Activated CD4-positive, alpha-beta T cell treated with anti-CD3 and anti-CD28 coated beads, Interleukin-2, amount 10 ng/mL, durations not matched to agents 7 days and 5 days (primary cell): ENCODE measurements around the gene SELENOV. TPM values are rescaled to one million over a fixed set of nuclear protein-coding genes. Genes with fewer than 3 reads are reported as not detected.

Experiments used
- CTCF ChIA-PET: fragments of 350-600 bp; sonication (Branson Sonifier 250); formaldehyde crosslinking; loops from one replicate; lab custom pipeline; 2021; ENCODE audit warnings: antibody characterized with exemption; lab: Charles Lee
- POLR2A ChIA-PET: fragments of 350-600 bp; sonication (Branson Sonifier 250); formaldehyde crosslinking; loops from one replicate; lab custom pipeline; 2021; ENCODE audit warnings: antibody characterized with exemption; lab: Charles Lee
- DNase-seq: peaks from one replicate; pipeline ENCODE4 v3.0.0-alpha.2; 2020
- H3K27ac Mint-ChIP-seq: one replicate; pipeline ENCODE4 v1.8.0; 2021; ENCODE audit warnings: mild to moderate bottlenecking, moderate library complexity, mixed read lengths
- H3K27me3 Mint-ChIP-seq: one replicate; pipeline ENCODE4 v1.8.0; 2021; ENCODE audit warnings: mixed read lengths
- H3K36me3 Mint-ChIP-seq: one replicate; pipeline ENCODE4 v1.8.0; 2021; ENCODE audit warnings: low read depth, mixed read lengths
- H3K4me1 Mint-ChIP-seq: one replicate; pipeline ENCODE4 v1.8.0; 2021; ENCODE audit warnings: mixed read lengths
- H3K4me3 Mint-ChIP-seq: one replicate; pipeline ENCODE4 v1.8.0; 2021; ENCODE audit warnings: mild to moderate bottlenecking, moderate library complexity, mixed read lengths
- H3K9me3 Mint-ChIP-seq: one replicate; pipeline ENCODE4 v1.8.0; 2021; ENCODE audit warnings: mixed read lengths
- total RNA-seq, 2 experiments: library from RNA; stranded (reverse); gene quantifications; one replicate each; pipeline ENCODE4 v1.2.3, GENCODE V29; 2021

SELENOV gene, protein sequence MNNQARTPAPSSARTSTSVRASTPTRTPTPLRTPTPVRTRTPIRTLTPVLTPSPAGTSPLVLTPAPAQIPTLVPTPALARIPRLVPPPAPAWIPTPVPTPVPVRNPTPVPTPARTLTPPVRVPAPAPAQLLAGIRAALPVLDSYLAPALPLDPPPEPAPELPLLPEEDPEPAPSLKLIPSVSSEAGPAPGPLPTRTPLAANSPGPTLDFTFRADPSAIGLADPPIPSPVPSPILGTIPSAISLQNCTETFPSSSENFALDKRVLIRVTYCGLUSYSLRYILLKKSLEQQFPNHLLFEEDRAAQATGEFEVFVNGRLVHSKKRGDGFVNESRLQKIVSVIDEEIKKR
- total RNA-seq, result not detected

DNA sequence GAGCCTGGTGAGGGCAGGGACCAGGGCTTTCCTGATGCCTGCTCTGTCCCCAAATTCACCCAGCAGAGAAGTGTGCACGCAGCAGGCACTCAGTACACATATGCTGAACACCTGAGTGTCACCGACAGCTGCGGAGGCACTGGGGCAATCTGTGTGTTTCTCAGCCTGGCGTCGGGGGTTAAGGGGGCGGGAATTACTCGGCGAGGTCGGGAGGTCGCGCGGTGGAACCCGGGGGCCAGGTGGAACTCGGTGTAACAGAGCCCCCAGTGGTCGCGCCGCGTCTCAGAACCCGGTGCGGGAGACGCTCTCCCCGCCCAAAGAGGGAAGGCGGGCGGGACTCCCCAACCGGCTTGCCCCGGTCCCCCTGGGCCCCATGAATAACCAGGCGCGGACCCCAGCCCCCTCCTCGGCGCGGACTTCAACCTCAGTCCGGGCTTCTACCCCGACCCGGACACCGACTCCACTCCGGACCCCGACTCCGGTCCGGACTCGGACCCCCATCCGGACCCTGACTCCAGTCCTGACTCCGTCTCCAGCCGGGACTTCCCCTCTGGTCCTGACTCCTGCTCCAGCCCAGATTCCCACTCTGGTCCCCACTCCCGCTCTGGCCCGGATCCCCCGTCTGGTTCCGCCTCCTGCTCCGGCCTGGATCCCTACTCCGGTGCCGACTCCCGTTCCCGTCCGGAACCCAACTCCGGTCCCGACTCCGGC lies at the start of gene SELENOV:
SELENOV (plus strand) TSS at position 300 of the 711 bp plus-strand sequence; CDS start at position 374, 74 bp downstream.
- Mint-ChIP-seq H3K36me3 (peaks cover 2% of the 10 kb centered on the region), H3K4me3 (peak within 1 kb of the TSS; percentile 32), H3K27me3 (peaks cover 57% of the 10 kb centered on the region)

DNA sequence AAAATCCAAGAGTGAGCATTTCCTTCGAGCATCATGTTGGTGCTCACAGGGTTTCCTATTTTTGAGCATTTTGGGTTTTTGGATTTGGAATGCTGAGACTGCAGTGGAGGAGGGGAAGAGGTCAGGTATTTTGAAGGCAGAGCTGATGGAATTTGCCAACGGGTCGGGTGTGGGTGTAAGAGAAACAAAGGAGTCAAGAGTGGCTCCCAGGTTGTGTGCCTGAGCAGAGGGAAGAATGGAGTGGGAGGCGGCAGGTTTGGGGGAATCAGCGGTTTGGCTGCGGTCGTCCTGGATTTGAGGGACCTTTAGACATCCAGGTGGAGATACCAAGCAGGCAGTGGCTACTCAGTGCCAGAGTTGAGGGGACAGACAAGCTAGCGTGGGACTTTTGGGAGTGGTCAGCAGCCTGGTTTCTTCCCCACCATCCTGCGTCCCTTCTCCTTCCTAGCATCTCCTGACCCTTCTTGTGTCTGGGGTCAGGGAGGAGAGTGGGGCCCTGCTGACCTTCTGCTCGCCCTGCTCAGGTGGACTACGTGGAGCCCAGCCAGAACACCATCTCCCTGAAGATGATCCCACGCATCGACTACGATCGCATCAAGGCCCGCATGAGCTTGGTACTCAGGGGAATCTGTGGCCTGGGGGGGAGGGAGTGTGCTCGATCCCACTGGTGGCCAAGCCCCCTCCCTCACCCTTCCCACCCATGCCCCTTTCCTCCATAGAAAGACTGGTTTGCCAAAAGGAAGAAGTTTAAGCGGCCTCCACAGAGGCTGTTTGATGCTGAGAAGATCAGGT lies 48.8 kb upstream of the SELENOV start:
- Mint-ChIP-seq H3K4me3 (no peak overlapping the region), H3K4me1 (no peaks in the 10 kb centered on the region), H3K27ac (no peak overlapping the region), H3K27me3 (no peaks in the 10 kb centered on the region), H3K36me3 (peaks cover 48% of the 10 kb centered on the region), H3K9me3 (no peaks in the 10 kb centered on the region)
- CTCF ChIA-PET, result interaction anchor here (1.1 to 1.4 kb wide), 2 partner anchors 8 to 68 kb away, joined by 3 to 6 read pairs; no protein-coding TSS in a partner anchor
- DNase-seq, result no peak
- POLR2A ChIA-PET, result no interaction called here

More for the DNA sequence above, at the start of gene SELENOV:
- Mint-ChIP-seq H3K9me3 (no peaks in the 10 kb centered on the region), H3K27ac (no peak within 1 kb of the TSS), H3K4me1 (peaks cover 9% of the 10 kb centered on the region)
- CTCF ChIA-PET, result interaction anchor here (1.1 to 2.5 kb wide), 3 partner anchors 12 to 40 kb away, joined by 3 to 11 read pairs (median 6); partner anchors contain the start of gene EID2B
- POLR2A ChIA-PET, result no interaction called here
- no peak for DNase-seq

DNA sequence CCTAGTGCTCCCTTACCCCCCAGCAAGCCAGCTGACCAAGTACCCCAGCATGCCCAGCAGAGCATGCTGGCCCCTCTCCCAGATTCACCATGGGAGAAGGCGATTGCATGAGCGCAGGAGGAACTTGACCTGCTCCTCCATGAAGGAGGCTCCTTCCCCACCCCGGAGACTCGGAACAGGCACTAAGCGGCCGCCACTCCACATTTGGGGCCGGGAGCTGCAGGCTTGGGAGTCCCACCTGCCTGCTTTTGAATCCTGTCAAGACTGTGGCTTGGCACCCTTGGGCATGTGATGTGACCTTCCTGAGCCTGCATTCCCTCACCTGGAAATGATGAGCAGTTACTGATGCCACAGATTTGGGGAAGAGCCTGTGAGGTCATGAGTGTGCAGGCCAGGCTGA lies 47.0 kb upstream of the SELENOV start:
- peak overlapping the region; percentile 38 for H3K27ac Mint-ChIP-seq

DNA sequence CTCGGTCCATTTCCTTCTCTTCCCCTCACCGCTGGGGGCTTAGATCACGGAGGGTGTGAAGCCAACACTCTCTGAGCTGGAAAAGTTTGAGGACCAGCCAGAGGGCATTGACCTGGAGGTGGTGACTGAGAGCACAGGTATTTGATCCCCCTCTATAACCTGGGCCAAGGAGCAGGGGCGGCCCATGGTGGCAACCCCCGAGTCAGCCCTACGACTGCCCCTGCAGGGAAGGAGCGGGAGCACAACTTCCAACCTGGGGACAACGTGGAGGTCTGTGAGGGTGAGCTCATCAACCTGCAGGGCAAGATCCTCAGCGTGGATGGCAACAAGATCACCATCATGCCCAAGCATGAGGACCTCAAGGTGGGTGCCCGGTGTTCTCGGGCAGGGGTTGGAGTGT lies 45.9 kb upstream of the SELENOV start:
- H3K9me3 Mint-ChIP-seq, result no peaks in the 10 kb centered on the region
- POLR2A ChIA-PET, result interaction anchor here (0.6 kb wide), 1 partner anchor 40 kb away, joined by 3 read pairs; no protein-coding TSS in a partner anchor
- peaks cover 55% of the 10 kb centered on the region for H3K36me3 Mint-ChIP-seq
- CTCF ChIA-PET, result interaction anchor here (0.8 kb wide), 1 partner anchor 372 kb away, joined by 3 read pairs; no protein-coding TSS in a partner anchor
- no peaks in the 10 kb centered on the region for H3K27me3 Mint-ChIP-seq
- DNase-seq, result no peak
- peaks cover 5% of the 10 kb centered on the region for H3K4me1 Mint-ChIP-seq
- no peak overlapping the region for H3K4me3 Mint-ChIP-seq
- no peak overlapping the region for H3K27ac Mint-ChIP-seq

More for the DNA sequence above, 47.0 kb upstream of the SELENOV start:
- Mint-ChIP-seq H3K4me1 (peaks cover 4% of the 10 kb centered on the region), H3K9me3 (no peaks in the 10 kb centered on the region), H3K27me3 (no peaks in the 10 kb centered on the region), H3K36me3 (peaks cover 51% of the 10 kb centered on the region), H3K4me3 (no peak overlapping the region)
- DNase-seq, result no peak
- ChIA-PET CTCF (no interaction called here), POLR2A (no interaction called here)

DNA sequence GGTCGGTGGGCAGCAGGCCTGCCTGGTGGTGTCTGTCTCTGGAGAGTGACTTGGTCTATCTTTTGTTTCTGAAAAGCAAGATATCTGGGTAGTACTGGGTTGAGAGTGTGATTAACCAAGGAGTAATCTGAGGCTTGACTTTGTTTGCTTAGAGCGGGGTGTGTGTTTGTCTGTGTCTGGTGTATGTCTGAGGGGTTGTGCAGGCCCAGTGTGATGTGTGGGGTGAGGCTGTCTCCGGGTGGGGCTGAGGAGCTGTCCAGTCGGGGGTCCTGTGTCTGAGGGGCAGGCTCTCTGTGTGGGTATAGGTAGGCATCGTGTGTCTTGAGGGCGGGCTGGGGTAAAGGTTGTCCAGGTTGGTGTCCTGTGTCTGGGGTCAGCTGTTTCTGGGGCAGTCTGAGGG lies 45.4 kb upstream of the SELENOV start:
- H3K4me1 Mint-ChIP-seq, result peaks cover 7% of the 10 kb centered on the region
- POLR2A ChIA-PET, result interaction anchor here (0.6 kb wide), 1 partner anchor 41 kb away, joined by 3 read pairs; no protein-coding TSS in a partner anchor
- H3K4me3 Mint-ChIP-seq, result no peak overlapping the region
- CTCF ChIA-PET, result interaction anchor here (0.6 to 0.8 kb wide), 2 partner anchors 63 to 372 kb away, joined by 3 read pairs; partner anchors contain the start of gene EID2B
- H3K9me3 Mint-ChIP-seq, result no peaks in the 10 kb centered on the region
- H3K27me3 Mint-ChIP-seq, result no peaks in the 10 kb centered on the region
- DNase-seq, result no peak
- H3K36me3 Mint-ChIP-seq, result peaks cover 59% of the 10 kb centered on the region
- H3K27ac Mint-ChIP-seq, result peak overlapping the region; percentile 56

DNA sequence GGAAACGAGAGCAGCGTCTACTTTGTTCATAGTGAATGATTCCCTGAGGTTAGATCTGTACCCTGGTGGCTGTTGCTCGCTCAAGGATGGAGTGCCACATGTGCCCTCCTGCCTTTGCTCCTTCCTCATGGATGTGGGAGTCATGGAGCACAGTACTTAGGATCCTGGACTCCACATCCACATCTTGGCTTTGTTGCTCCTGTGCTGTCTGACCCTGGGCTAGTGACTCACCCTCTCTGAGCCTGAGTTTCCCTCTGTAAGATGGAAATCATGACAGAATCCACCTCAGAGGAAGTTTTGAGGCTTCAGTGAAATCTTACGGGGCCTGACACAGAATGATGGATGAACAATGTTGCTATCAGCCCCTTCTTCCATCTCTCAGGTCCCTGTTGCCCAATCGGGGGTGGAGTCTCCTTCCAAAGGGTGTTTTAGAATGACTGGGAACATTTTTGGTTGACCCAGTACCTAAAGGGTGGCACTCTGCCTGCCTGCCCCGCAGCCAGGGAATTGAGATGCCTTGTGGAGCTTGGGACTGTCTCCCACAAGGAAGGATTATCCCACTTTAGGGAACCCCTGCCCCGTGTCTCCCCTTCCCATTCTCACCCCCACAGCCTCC lies 44.1 kb upstream of the SELENOV start:
- H3K4me3 Mint-ChIP-seq, result no peak overlapping the region
- H3K9me3 Mint-ChIP-seq, result no peaks in the 10 kb centered on the region
- H3K27me3 Mint-ChIP-seq, result no peaks in the 10 kb centered on the region
- no peak overlapping the region for H3K27ac Mint-ChIP-seq
- H3K36me3 Mint-ChIP-seq, result peaks cover 56% of the 10 kb centered on the region
- DNase-seq, result no peak
- ChIA-PET POLR2A (no interaction called here), CTCF (no interaction called here)
- peaks cover 7% of the 10 kb centered on the region for H3K4me1 Mint-ChIP-seq

DNA sequence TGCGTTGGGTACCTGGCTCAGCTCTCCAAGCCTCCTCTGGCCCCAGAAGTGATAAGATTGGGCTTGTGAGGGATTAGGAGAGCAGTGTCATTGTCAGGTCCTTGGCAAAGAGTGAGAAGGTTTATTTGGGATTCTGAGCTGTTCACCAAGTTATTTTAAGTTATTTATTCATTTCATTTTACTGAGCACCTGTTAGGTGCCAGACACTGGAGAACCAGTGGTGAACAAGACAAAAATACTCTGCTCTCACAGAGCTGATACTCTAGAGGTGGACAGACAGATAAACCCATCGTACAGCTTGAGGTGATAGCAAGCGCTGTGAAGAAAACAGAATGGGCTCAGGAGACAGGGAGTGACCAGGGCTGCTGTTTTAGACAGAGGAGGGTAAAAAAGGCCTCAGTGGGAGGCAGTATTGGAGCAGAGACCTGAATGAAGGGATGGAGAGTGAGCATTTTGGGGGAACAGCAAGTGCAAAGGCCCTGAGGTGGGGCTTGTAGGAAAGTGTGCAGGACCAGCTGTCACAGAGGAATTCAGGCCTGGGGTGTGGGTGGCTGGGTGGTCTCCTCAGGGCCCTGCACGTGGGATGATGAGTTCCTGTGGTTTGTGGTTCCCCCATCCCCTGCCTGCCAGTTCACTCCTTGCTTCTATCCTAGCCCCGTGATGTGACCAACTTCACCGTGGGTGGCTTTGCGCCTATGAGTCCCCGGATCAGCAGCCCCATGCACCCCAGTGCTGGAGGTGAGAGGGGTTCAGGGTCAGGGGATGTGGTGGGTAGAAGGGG lies 43.0 kb upstream of the SELENOV start:
- H3K27ac Mint-ChIP-seq, result peak overlapping the region; percentile 21
- no peak overlapping the region for H3K4me3 Mint-ChIP-seq
- no peaks in the 10 kb centered on the region for H3K9me3 Mint-ChIP-seq
- CTCF ChIA-PET, result no interaction called here
- DNase-seq, result no peak
- no peaks in the 10 kb centered on the region for H3K27me3 Mint-ChIP-seq
- H3K4me1 Mint-ChIP-seq, result peaks cover 7% of the 10 kb centered on the region
- POLR2A ChIA-PET, result no interaction called here
- peaks cover 56% of the 10 kb centered on the region for H3K36me3 Mint-ChIP-seq

DNA sequence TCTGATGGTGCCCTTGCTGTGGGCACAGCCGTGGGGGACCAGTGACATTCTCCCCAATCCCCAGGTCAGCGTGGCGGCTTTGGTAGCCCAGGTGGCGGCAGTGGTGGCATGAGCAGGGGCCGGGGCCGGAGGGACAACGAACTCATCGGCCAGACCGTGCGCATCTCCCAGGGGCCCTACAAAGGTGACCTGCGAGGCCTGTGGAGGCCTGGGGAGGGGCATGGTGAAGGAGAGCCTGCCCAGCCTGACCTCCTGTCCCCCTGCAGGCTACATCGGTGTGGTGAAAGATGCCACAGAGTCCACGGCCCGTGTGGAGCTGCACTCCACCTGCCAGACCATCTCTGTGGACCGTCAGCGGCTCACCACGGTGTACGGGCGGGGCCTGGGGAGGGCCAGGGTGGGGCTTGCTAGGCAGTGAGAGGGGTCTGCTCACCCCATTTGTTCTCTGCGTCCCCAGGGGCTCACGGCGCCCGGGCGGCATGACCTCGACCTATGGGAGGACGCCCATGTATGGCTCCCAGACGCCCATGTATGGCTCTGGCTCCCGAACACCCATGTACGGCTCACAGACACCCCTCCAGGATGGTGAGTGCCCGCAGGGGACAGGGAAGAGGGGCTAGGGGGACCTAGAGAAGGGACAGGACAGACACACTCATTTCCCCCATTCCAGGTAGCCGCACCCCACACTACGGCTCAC lies 42.0 kb upstream of the SELENOV start:
- no peaks in the 10 kb centered on the region for H3K9me3 Mint-ChIP-seq
- peaks cover 58% of the 10 kb centered on the region for H3K36me3 Mint-ChIP-seq
- CTCF ChIA-PET, result interaction anchor here (1.6 to 2.0 kb wide), 2 partner anchors 12 to 26 kb away, joined by 4 read pairs; no protein-coding TSS in a partner anchor
- DNase-seq, result no peak
- POLR2A ChIA-PET, result no interaction called here
- no peak overlapping the region for H3K4me3 Mint-ChIP-seq
- H3K4me1 Mint-ChIP-seq, result peaks cover 7% of the 10 kb centered on the region
- no peaks in the 10 kb centered on the region for H3K27me3 Mint-ChIP-seq
- no peak overlapping the region for H3K27ac Mint-ChIP-seq

DNA sequence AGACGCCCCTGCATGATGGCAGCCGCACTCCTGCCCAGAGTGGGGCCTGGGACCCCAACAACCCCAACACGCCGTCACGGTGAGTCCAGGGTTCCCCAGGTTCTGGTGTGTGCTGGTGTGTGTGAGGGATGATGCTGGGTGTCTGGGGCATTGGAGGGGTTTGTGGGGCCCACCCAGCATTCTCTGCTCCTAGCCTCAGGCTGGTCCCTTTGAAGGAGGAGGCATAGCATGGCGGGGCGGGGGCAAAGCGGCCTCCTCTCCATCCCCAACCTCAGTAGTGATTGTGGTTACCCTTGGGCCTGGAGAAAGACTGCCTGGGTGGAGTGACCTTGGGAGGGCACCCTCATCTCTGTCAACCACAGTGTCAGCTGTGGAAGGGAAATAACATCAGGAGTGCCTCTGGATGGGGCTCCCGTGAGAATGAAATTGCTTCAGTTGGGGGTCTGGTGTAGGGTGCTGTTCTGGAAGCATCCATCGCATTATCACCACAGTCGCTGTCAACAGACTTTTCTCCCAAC lies 41.4 kb upstream of the SELENOV start:
- no peak overlapping the region for H3K4me3 Mint-ChIP-seq

DNA sequence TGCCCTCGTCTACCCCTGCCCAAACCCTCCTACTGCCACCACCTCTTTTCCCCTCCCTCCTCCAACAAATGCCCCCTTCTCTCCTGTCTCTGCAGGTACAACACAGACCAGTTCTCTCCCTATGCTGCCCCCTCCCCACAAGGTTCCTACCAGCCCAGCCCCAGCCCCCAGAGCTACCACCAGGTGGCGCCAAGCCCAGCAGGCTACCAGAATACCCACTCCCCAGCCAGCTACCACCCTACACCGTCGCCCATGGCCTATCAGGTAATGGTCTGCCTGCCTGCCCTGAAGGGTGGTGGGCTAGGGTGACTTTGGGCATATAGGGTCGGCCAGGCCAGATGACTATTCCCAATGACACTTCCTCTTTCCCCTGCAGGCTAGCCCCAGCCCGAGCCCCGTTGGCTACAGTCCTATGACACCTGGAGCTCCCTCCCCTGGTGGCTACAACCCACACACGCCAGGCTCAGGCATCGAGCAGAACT lies 40.8 kb upstream of the SELENOV start:
- ChIA-PET CTCF (interaction anchor here (0.7 to 2.0 kb wide), 15 partner anchors 8 to 76 kb away, joined by 3 to 7 read pairs (median 4); partner anchors contain the start of gene EID2B), POLR2A (no interaction called here)
- Mint-ChIP-seq H3K9me3 (no peaks in the 10 kb centered on the region), H3K27ac (no peak overlapping the region), H3K36me3 (peaks cover 54% of the 10 kb centered on the region), H3K4me3 (no peak overlapping the region), H3K27me3 (no peaks in the 10 kb centered on the region), H3K4me1 (peaks cover 11% of the 10 kb centered on the region)
- DNase-seq, result peak; percentile 76

More for the DNA sequence above, 41.4 kb upstream of the SELENOV start:
- no peak for DNase-seq
- H3K27me3 Mint-ChIP-seq, result no peaks in the 10 kb centered on the region
- peaks cover 58% of the 10 kb centered on the region for H3K36me3 Mint-ChIP-seq
- H3K9me3 Mint-ChIP-seq, result no peaks in the 10 kb centered on the region
- H3K27ac Mint-ChIP-seq, result no peak overlapping the region
- POLR2A ChIA-PET, result no interaction called here
- peaks cover 9% of the 10 kb centered on the region for H3K4me1 Mint-ChIP-seq
- CTCF ChIA-PET, result interaction anchor here (0.7 to 2.0 kb wide), 10 partner anchors 8 to 63 kb away, joined by 3 to 7 read pairs (median 4); no protein-coding TSS in a partner anchor
